Neural cell (in vitro differentiated cells): ENCODE results near the gene MASP2.

ENCODE experiments used
- CTCF ChIP-seq: fragments of 450-650 bp; IDR thresholded peaks from 2 replicates; pipeline ENCODE4 v1.5.1; 2014; ENCODE audit warnings: antibody characterized with exemption, mild to moderate bottlenecking, moderate library complexity; ENCODE audit not compliant: poor library complexity, severe bottlenecking
- EP300 ChIP-seq: fragments of 450-650 bp; conservative IDR thresholded peaks from 2 replicates; pipeline ENCODE4 v1.6.1; 2014; ENCODE audit warnings: antibody characterized with exemption, mild to moderate bottlenecking, moderate library complexity; ENCODE audit not compliant: poor library complexity, severe bottlenecking
- EZH2 ChIP-seq: fragments of 200-600, 300-800 bp; shearing (Covaris generic), sonication (generic); IDR thresholded peaks from 2 replicates; pipeline ENCODE4 v1.6.1; 2014; ENCODE audit warnings: antibody characterized with exemption, low read length, borderline replicate concordance, mild to moderate bottlenecking; ENCODE audit not compliant: insufficient read depth, poor library complexity, severe bottlenecking
- POLR2AphosphoS5 ChIP-seq: IDR thresholded peaks from 2 replicates; pipeline ENCODE4 v1.6.1; 2012
- REST ChIP-seq: IDR thresholded peaks from 2 replicates; pipeline ENCODE4 v1.6.1; 2012; ENCODE audit warnings: borderline replicate concordance
- SMC3 ChIP-seq: fragments of 450-650 bp; conservative IDR thresholded peaks from 2 replicates; pipeline ENCODE4 v1.6.1; 2014; ENCODE audit warnings: antibody characterized with exemption, mild to moderate bottlenecking, moderate library complexity; ENCODE audit not compliant: poor library complexity
- TAF1 ChIP-seq: IDR thresholded peaks from 2 replicates; pipeline ENCODE4 v1.6.1; 2012; ENCODE audit warnings: low read depth

- TF ChIP-seq EZH2 (no peak), REST (no peak), EP300 (no peak), SMC3 (no peak), TAF1 (no peak), CTCF (no peak), POLR2AphosphoS5 (no peak)
These were observed 21.0 kb downstream of the MASP2 start for GRCh38 chr1:11026052-11026451.
